PC-9 (cell line): ENCODE measurements around the gene TELO2. TPM values are rescaled to one million over a fixed set of nuclear protein-coding genes. Genes with fewer than 3 reads are reported as not detected.
A peak's percentile ranks its signal among the peaks of the same experiment; 100 is the strongest.
"Not testable (repeated sequence)": the region's sequence is repeated elsewhere in the genome, so short reads cannot be mapped to it uniquely, and the experiment has no call there.

Experiments
- BruUV-seq: library from RNA; stranded (reverse); fragments of 400-500 nt; replicated peaks from 2 replicates; lab custom pipeline; 2021; lab: Mats Ljungman, UMichigan
- CTCF ChIA-PET: fragments of 300-600 bp; sonication (Branson Sonifier 250); formaldehyde crosslinking; loops from one replicate; lab custom pipeline; 2022; ENCODE audit warnings: antibody characterized with exemption; lab: Charles Lee
- POLR2A ChIA-PET: fragments of 300-600 bp; sonication (Branson Sonifier 250); formaldehyde crosslinking; loops from one replicate; lab custom pipeline; 2022; ENCODE audit warnings: antibody characterized with exemption; ENCODE audit not compliant: unreplicated experiment; lab: Charles Lee
- DNase-seq, 2 experiments: peaks; one replicate each; pipeline versions ENCODE4 v3.0.0 to v3.0.0-alpha.2; 2015 to 2022; ENCODE audit warnings: mixed read lengths in 1 of 2
- H2AFZ ChIP-seq: fragments of 200-600 bp; sonication (generic); 2 replicates; pipeline ENCODE4 v1.8.1; 2017; ENCODE audit warnings: antibody characterized with exemption
- H3F3A ChIP-seq: fragments of 200-600 bp; sonication (generic); 2 replicates; pipeline ENCODE4 v1.8.1; 2017; ENCODE audit warnings: antibody characterized with exemption, mild to moderate bottlenecking, low read depth; ENCODE audit not compliant: insufficient read depth
- H3K27ac ChIP-seq: fragments of 200-600 bp; sonication (generic); 2 replicates; pipeline ENCODE4 v1.6.1; 2016; ENCODE audit warnings: mixed run types
- H3K27me3 ChIP-seq: fragments of 200-600 bp; sonication (generic); 2 replicates; pipeline ENCODE4 v1.6.1; 2016; ENCODE audit warnings: low read depth, mixed run types; ENCODE audit not compliant: insufficient read depth
- H3K36me3 ChIP-seq: fragments of 200-600 bp; sonication (generic); 2 replicates; pipeline ENCODE4 v1.6.1; 2016; ENCODE audit warnings: low read depth, mixed run types
- H3K4me1 ChIP-seq: fragments of 200-600 bp; sonication (generic); replicated peaks from 2 replicates; pipeline ENCODE4 v1.6.1; 2016; ENCODE audit warnings: mixed run types; ENCODE audit not compliant: insufficient read depth
- H3K4me2 ChIP-seq: fragments of 200-600 bp; sonication (generic); 2 replicates; pipeline ENCODE4 v1.6.1; 2017; ENCODE audit warnings: mixed run types
- H3K4me3 ChIP-seq: fragments of 200-600 bp; sonication (generic); 2 replicates; pipeline ENCODE4 v1.6.1; 2016; ENCODE audit warnings: mixed run types
- H3K79me2 ChIP-seq: fragments of 200-600 bp; sonication (generic); 2 replicates; pipeline ENCODE4 v1.6.1; 2017; ENCODE audit warnings: low read depth, mixed run types
- H3K9me2 ChIP-seq: fragments of 200-600 bp; sonication (generic); 2 replicates; pipeline ENCODE4 v1.8.1; 2017; ENCODE audit warnings: mild to moderate bottlenecking; ENCODE audit not compliant: insufficient read depth
- H3K9me3 ChIP-seq: fragments of 200-600 bp; sonication (generic); 2 replicates; pipeline ENCODE4 v1.8.1; 2016; ENCODE audit warnings: low read depth; ENCODE audit not compliant: insufficient read depth
- H4K20me1 ChIP-seq: fragments of 200-600 bp; sonication (generic); 2 replicates; pipeline ENCODE4 v1.8.1; 2017; ENCODE audit not compliant: insufficient read depth
- CTCF ChIP-seq: fragments of 200-600 bp; sonication (generic); conservative IDR thresholded peaks from 2 replicates; pipeline ENCODE4 v1.6.1; 2017; ENCODE audit warnings: mixed run types, antibody characterized with exemption, mild to moderate bottlenecking, moderate library complexity
- EZH2 ChIP-seq: fragments of 200-600 bp; sonication (generic); IDR thresholded peaks from 2 replicates; pipeline ENCODE4 v1.8.0; 2017; ENCODE audit warnings: antibody characterized with exemption, low read depth
- intact Hi-C: fragments of 100-400 bp; cut with micrococcal nuclease; formaldehyde crosslinking; loops from one replicate; pipeline ENCODE4 v1.10.0; 2022; ENCODE audit not compliant: unreplicated experiment
- total RNA-seq: library from RNA; stranded (reverse); gene quantifications from 2 replicates; pipeline ENCODE4 v1.2.3, GENCODE V29; 2021

The TELO2 gene
- total RNA-seq, 1 experiment from 2014 or later: 56.0 TPM

DNA sequence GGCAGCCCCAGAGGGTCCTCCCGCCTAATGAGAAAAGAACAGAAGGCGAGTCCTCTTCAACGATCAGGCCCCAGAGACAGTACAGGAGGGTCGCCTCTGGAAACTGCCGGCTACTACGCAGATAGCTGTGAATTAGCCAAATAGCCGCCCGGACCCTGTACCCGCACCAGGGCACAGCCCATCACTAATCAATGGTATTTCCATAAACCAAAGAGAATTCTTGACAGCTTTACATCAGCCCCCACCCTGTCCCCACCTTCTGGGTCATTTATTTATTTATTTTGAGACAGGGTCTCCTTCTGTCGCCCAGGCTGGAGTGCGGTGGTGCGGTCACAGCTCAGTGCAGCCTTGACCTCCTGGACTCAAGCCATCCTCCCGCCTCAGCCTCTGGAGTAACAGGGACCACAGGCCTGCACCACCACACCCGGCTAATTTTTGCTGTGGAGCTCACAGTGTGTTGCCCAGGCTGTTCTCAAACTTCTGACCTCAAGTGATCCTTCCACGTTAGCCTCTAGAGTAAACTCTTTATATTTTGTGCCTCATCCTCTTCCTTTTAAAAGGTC, 17.5 kb upstream of the TELO2 start:
- peaks cover 12% of the 10 kb centered on the region for H3K4me1 ChIP-seq
- no peaks in the 10 kb centered on the region for H3K9me2 ChIP-seq
- H2AFZ ChIP-seq: peak overlapping the region; percentile 96
- peak overlapping the region; percentile 99 for H3K4me2 ChIP-seq
- ChIA-PET POLR2A (no interaction called here), CTCF (no interaction called here)
- intact Hi-C loops: loop anchor here (5.0 kb wide), 1 partner anchor 137 kb away; the partner anchor contains the start of genes CRAMP1 and IFT140
- DNase-seq: no peak
- H3K4me3 ChIP-seq: peak overlapping the region; percentile 99
- H3K27me3 ChIP-seq: no peaks in the 10 kb centered on the region
- TF ChIP-seq CTCF (no peak), EZH2 (no peak)
- peak overlapping the region; percentile 65; the same call in 1 of the 2 replicates for H3K27ac ChIP-seq
- peaks cover 36% of the 10 kb centered on the region for H3K79me2 ChIP-seq
- H3K36me3 ChIP-seq: no peaks in the 10 kb centered on the region
- H3K9me3 ChIP-seq: no peaks in the 10 kb centered on the region
- H4K20me1 ChIP-seq: peaks cover 5% of the 10 kb centered on the region
- BruUV-seq: no TSS peak
- H3F3A ChIP-seq: no peaks in the 10 kb centered on the region

DNA sequence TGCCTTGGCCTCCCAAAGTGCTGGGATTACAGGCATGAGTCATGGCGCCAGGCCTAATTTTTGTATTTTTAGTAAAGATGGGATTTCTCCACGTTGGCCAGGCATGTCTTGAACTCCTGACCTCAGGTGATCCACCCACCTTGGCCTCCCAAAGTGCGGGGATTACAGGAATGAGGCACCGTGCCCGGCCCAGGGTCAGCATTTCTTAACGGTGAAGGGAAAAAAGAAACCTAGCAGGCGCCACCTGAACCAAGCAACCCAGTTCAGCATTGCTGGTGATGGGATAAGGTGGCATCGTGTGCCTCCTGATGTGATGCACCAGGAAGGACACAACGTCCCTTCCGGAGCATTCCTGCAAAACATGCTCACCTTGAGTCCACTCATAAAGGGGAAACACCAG, 16.1 kb upstream of the TELO2 start:
- POLR2A ChIA-PET: no interaction called here

GRCh38 chr16:1478937-1479336, 14.2 kb upstream of the TELO2 start:
- H3K36me3 ChIP-seq, DNase-seq, H3K4me2 ChIP-seq, H2AFZ ChIP-seq, H3K9me3 ChIP-seq, H3F3A ChIP-seq, H3K4me3 ChIP-seq, H3K79me2 ChIP-seq, BruUV-seq, H3K27ac ChIP-seq, H3K9me2 ChIP-seq, H4K20me1 ChIP-seq, H3K27me3 ChIP-seq, CTCF ChIA-PET: not testable (repeated sequence)
- intact Hi-C loops: loop anchor here (5.0 kb wide), 1 partner anchor 133 kb away; the partner anchor contains the start of genes CRAMP1 and IFT140
- peaks cover 12% of the 10 kb centered on the region for H3K4me1 ChIP-seq
- POLR2A ChIA-PET: interaction anchor here (0.6 kb wide), 1 partner anchor 267 kb away, joined by 4 read pairs; no protein-coding TSS in a partner anchor

More for the DNA sequence above, 16.1 kb upstream of the TELO2 start:
- no peaks in the 10 kb centered on the region for H3K36me3 ChIP-seq
- H3K9me3 ChIP-seq: no peaks in the 10 kb centered on the region
- no peak for TF ChIP-seq CTCF
- TF ChIP-seq EZH2: no peak
- BruUV-seq: no TSS peak
- no peak for DNase-seq
- peaks cover under 1% of the 10 kb centered on the region; the same call in 1 of the 2 replicates for H4K20me1 ChIP-seq
- H2AFZ ChIP-seq: no peak overlapping the region
- no peaks in the 10 kb centered on the region for H3F3A ChIP-seq
- H3K79me2 ChIP-seq: peaks cover 23% of the 10 kb centered on the region
- peaks cover 15% of the 10 kb centered on the region for H3K4me1 ChIP-seq
- intact Hi-C loops: loop anchor here (5.0 kb wide), 1 partner anchor 135 kb away; the partner anchor contains the start of genes CRAMP1 and IFT140
- H3K9me2 ChIP-seq: no peaks in the 10 kb centered on the region
- no peak overlapping the region for H3K4me2 ChIP-seq
- no peak overlapping the region for H3K27ac ChIP-seq
- H3K27me3 ChIP-seq: no peaks in the 10 kb centered on the region
- no peak overlapping the region for H3K4me3 ChIP-seq
- CTCF ChIA-PET: interaction anchor here (0.7 kb wide), 1 partner anchor 35 kb away, joined by 7 read pairs; no protein-coding TSS in a partner anchor
